NCI-H82 (cell line): ENCODE results near the gene HIVEP2.

Source experiments
- DNase-seq: peaks from one replicate; lab custom pipeline; 2025; lab: John Stamatoyannopoulos, UW

The HIVEP2 gene

DNA sequence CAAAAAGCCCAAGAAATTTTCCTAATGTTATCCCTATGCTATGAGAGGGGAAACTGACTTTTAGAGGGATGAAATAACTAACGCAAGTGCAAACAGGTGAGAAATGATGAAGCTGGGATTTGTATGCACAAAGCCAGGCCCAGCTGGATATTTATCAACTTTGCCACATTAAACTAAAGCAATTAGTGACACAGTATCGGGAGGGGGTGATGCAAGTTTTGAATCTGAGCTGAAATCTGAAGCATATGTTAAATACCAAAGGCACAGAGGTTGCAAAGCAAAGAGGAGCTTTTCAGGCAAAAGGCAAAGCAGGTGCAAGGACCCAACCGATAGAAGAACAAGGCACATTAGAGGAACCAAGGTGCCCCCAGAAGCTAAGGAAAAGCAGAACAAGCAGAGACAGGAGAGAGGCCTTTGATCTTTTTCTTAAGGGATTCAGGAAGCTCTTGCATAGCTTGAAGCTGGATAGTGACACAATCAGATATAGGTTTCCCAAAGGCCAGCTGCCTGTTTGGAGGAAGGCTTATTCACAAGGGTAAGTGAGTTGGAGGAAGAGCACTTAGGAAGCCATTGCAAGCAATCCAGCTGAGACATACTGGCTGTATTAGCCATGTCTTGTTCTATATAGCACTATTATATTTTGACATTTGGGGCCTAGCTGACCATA is 207.5 kb downstream of the HIVEP2 start:
- peak; percentile 27 for DNase-seq

GRCh38 chr6:142735204-142735603 is 209.8 kb downstream of the HIVEP2 start:
- DNase-seq: peak; percentile 54

GRCh38 chr6:142732790-142733189 is 212.2 kb downstream of the HIVEP2 start:
- DNase-seq: no peak

GRCh38 chr6:142731611-142732010 is 213.4 kb downstream of the HIVEP2 start:
- DNase-seq: no peak

GRCh38 chr6:142729618-142730017 is 215.4 kb downstream of the HIVEP2 start:
- no peak for DNase-seq

DNA sequence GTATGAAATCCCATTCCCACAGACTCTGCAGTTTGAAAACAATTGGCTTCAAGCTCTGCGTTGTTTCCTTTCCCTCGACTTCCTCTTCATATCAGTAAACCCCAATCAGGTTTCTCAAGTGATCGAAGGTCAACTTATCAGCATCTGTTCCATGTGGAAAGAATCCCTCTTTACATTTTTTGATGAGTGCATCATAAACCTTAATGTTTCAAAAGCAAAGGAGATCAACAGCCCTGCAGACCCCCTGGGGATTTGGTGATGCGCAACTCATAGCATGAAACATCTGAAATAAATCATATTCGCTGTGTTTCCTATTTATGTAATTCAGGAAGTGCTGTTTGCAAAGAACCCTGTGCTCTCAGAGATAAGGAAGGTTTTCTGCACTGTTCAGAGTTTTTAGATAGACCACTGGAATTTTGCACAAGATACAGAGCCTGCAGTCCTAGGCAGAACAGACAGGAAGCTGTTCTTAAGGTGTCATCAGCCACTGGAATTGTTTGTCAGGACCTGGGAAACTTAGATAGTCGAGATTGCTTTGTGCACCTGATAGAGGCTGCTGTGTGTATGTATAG is 216.0 kb downstream of the HIVEP2 start:
- no peak for DNase-seq

GRCh38 chr6:142728364-142728763 is 216.6 kb downstream of the HIVEP2 start:
- peak; percentile 88 for DNase-seq

GRCh38 chr6:142726616-142727015 is 218.4 kb downstream of the HIVEP2 start:
- no peak for DNase-seq

GRCh38 chr6:142725024-142725770 is 219.8 kb downstream of the HIVEP2 start:
- no peak for DNase-seq

- no peak for DNase-seq
These were observed 222.1 kb downstream of the HIVEP2 start for GRCh38 chr6:142722841-142723240.

DNA sequence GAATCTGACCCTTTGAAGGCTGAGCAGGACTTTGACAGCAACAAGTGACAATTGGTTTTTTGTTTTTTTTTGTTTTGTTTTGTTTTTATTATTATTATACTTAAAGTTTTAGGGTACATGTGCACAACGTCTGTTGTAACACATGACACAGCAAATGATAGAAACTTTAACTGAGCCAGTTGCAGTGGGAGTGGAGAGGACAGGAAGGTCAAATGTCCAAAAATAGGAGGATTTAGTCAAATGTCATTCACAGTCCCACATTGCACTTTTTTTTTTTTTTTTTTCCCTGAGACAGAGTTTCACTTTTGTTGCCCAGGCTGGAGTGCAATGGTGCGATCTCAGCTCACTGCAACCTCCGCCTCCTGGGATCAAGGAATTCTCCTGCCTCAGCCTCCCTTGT is 223.0 kb downstream of the HIVEP2 start:
- DNase-seq: no peak

DNA sequence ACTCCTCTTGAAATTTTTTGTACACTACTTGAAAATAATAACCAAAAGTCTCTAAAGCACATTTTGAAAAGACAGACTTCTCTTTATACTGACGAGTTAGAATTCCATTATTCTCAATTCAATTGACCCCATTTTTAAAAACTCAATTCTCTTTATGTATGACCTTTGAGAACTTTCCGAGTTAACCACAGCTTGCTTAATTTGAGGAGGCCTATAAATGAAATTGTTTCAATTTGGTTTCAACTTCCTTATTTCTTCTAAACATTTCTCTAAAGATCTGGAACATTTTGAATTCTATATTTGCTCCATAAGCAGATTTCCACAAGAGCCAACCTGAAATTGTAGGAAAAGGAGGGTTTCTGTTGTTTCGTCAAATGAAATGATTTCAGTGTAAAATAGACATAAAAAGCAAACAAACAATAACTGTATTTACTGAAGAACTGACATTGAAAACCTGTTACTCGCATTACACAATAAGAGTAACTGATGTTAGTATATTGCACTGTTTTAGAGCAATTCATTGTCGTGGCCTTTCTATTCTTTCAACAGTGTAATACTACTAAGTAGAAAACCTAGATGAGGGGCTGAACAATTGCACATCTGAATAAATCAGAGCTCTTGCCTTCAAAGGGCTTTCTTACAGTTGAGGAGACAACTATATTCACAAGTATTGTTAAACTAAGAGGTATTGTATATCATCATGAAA is 223.6 kb downstream of the HIVEP2 start:
- no peak for DNase-seq

- DNase-seq: no peak
These were observed 226.2 kb downstream of the HIVEP2 start for GRCh38 chr6:142718667-142719191.

GRCh38 chr6:142716097-142716496 is 228.9 kb downstream of the HIVEP2 start:
- peak; percentile 62 for DNase-seq

DNA sequence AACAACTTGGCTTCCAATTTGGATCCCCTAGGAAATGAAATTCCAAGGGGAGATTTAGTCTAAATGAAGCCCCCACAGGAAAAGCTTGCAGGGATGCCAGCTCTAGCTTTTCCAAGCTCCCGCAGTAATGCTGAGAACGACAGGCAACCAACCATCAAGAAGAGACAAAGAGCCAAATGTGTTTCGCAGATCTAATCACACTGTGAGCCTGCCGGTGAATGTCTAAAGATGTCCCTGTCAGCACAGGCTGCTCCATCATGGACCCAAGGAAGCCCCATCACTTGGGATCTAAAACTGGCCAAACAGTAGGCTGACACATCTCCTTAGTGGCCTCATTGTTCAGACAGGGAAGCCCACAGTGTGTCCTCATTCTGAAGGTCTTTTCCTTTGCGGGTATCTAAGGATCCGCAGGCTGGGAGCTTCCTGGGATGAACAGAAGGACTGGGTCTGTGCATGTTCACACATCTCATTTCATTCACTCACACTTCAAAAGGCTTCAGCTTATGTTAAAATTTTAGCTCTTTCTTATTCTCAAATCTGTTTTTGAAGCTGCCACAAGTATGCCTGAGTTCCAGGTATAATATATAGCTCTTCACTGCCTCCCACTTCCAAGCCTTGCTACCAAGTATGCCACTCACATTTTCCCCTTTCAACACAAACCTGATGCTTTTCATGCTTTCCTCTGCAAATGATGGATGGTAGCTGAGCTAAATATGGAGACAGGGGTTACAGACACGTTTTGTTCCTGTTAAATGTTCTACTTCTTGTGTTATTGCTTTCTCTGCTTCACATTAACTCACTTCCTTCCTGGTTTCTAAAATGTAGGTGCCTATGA is 229.8 kb downstream of the HIVEP2 start:
- DNase-seq: no peak

- no peak for DNase-seq
These were observed 231.0 kb downstream of the HIVEP2 start for GRCh38 chr6:142713959-142714358.

DNA sequence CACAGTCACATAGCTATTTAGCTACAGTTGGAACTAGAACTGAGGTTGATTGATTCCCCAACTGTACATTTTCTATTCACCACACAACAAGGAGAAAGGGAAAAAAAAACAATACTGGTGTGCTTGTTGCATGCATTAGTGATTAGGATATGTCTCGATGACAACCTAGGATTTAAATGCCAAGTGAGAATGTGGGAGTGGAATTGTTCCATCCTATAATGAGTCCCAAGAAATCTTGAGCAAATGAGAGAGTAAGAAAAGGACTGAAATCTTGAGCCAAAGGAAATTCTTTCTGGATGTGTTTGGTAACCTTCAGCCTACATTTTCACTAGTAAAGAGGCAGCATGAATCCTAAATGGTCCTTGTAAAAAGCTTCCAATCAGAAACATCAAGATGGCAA is 232.7 kb downstream of the HIVEP2 start:
- no peak for DNase-seq

DNA sequence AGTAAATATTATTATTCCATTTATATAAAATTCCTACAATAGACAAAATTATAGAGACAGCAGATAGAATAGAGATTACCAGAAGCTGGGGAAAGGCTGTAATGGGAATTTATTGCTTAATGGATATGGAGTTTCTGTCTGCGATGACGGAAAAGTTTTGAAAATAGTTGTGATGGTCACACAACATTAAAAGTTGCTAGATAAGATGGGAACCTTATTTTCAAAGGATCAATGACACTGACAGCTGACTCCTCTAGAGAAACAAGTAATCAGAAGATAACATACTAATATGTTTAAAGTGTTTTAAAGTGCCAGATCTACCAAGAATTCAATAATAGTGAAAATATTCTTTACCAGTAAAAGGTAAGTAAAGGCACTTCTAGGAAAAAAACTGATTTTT is 236.3 kb downstream of the HIVEP2 start:
- DNase-seq: no peak

DNA sequence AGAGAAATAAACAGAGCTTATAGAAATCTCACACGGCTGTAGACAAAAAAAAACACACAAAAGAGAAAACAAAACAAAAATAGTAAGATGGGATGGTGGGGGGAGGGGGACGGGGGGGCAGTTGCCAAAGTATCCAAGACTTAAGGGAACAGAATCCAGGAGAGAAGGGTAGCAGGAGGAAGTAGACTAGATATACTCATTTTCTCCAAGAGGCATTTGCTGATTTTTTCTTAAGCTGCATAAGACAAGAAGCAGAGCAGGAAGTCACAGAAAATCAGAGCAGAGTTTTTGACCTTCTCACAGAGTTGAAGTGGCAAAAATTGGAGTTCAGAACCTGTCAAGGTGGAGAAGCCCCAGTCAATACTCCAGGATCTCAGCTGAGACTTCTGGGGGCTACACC is 237.7 kb downstream of the HIVEP2 start:
- no peak for DNase-seq

DNA sequence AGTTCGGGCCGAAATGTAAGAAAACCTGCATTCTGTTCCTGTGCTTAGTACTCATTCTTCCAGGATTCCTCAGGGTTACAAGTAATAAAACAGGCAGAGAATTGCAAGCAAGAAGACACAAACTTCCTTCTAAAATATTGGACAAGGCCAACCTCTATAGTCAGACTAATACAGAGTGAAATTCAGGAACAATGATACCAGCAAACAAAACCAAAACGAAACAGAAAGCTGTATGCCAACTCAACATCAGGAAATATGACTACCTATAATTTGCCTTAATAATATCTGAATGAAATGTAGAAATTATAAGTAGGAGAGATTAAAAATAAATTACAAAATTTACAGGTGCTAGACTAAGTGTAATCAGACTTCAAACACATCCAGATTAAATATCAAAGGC is 238.8 kb downstream of the HIVEP2 start:
- DNase-seq: no peak

DNA sequence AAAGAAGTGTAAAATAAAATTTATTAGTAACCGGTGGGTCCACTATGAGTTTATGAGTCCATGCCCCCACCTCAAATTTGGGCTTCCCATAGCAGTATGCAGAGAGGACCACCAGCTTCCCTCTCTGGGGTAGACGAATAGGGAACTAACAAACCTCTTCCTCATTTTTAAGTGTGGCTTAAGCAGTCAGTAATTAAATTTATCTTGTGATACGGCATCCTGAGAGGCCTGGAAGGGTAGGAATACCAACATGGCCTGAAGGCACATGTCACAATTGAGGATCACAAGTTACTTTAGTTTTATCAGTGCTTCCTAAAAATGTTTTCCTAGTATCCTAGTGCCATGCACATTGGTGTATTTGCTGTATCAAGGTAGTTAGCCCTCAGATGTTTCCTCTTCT is 239.9 kb downstream of the HIVEP2 start:
- DNase-seq: no peak
